ENCODE data around the gene CTSZ. TPM values are rescaled to one million over a fixed set of nuclear protein-coding genes. Genes with fewer than 3 reads are reported as not detected.

Gene CTSZ
- total RNA-seq (100 to 1,000 TPM in 1 of 7 donors, 10 to 100 TPM in 6; 36.7 to 117 (median 76.8) TPM), polyA plus RNA-seq (100 to 1,000 TPM in 1 of 2 donors, 10 to 100 TPM in 1; 88.8 to 301 TPM)
- long read RNA-seq, donor 1, partial matches to known transcripts, result 1 of 3 reads
- long read RNA-seq, donor 1, other reads (novel, unspliced or antisense), result 2 of 3 reads
- long read RNA-seq, donor 2, partial matches to known transcripts, result 0 of 2 reads
- long read RNA-seq, donor 2, other reads (novel, unspliced or antisense), result 0 of 2 reads
- long read RNA-seq, donor 3, partial matches to known transcripts, result 0 of 6 reads
- long read RNA-seq, donor 3, other reads (novel, unspliced or antisense), result 3 of 6 reads

DNA sequence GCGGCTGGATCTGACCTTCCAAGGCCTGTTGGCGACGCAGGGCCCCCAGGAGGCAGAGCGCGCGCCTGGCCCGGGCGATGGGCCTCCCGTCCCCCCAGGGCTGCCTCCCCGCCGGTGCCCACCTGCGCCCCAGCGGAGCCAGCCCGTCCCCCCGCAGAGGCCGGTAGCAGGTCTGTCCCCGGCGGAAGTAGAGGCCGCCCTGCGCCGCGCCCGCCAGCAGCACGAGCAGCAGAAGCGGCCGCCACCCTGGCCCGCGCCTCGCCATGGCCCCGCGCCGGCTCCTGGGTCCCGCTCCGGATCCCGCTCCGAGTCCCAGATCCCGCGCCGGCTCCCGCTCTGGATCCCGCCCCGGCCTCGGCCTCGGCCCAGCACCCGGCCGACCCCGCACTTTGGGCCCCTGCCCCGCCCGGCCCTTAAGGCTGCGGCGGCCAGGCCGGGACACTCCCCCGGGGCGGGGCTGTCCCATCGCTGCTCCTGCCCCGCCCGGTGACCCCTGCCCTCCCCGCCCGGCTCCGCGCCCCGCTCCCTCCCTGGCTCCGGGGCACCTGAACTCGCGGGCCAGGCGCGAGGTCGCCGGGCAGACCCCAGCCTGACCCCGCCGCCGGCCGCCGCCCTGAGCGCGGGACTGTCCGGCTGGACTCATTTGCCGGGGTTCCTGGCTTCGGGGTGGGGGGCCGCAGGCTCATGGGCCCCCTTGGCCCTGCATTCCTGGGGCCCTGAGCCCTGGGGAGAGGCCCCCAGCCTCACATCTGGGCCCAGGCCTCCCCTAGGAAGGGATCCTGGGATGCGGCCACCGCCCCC is at the start of gene CTSZ:
TSS of gene CTSZ (minus strand) at position 391 of the 801 bp plus-strand sequence. CDS start at position 265, 126 bp downstream.
- Histone ChIP-seq H3K27me3 (no peaks in the 10 kb centered on the region), H3K4me3 (peak within 1 kb of the TSS; percentile 53), H3K27ac (peak within 1 kb of the TSS; percentile 50 to 61), H3K36me3 (no peaks in the 10 kb centered on the region), H3K9me3 (no peaks in the 10 kb centered on the region), H3K4me1 (ENCODE audit: insufficient read depth) (peaks cover 10% of the 10 kb centered on the region)
- DNase-seq, result peak; percentile 40 to 69 (median 54)
- TF ChIP-seq, protein P1, sequence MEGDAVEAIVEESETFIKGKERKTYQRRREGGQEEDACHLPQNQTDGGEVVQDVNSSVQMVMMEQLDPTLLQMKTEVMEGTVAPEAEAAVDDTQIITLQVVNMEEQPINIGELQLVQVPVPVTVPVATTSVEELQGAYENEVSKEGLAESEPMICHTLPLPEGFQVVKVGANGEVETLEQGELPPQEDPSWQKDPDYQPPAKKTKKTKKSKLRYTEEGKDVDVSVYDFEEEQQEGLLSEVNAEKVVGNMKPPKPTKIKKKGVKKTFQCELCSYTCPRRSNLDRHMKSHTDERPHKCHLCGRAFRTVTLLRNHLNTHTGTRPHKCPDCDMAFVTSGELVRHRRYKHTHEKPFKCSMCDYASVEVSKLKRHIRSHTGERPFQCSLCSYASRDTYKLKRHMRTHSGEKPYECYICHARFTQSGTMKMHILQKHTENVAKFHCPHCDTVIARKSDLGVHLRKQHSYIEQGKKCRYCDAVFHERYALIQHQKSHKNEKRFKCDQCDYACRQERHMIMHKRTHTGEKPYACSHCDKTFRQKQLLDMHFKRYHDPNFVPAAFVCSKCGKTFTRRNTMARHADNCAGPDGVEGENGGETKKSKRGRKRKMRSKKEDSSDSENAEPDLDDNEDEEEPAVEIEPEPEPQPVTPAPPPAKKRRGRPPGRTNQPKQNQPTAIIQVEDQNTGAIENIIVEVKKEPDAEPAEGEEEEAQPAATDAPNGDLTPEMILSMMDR (IDR thresholded peaks at IDR 0.05), result no peak
- TF ChIP-seq EP300 (IDR thresholded peaks at IDR 0.05) (no peak), POLR2A (IDR thresholded peaks at IDR 0.05) (no peak)
- WGBS, 3 donors, result 6 to 10% (median 6%) methylated on average over 33 to 82 of the region's 82 CpGs
- intact Hi-C loops (cut with DNase I), result loop anchor here in 1 of 4 donors (10.0 kb wide), 1 partner anchor 112 kb away; no protein-coding TSS in a partner anchor

DNA sequence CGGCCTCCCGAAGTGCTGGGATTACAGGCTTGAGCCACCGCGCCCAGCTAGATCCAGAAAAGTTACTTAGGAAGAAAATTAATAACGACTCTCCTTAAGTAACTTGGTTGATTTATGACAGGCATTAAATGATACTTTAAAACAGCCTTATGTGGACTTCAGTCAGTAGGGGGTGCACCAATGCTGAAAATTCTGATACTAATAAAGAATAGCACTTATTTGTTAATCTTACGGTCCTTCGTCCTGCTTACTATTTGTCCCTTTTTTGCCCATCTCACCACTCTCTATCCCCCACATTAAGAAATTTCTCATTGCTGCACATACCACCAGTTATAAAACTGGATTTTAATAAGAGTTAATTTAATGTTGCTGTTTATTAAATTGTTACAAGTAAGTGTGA is 48.2 kb upstream of the CTSZ start:
- H3K27ac ChIP-seq, result no peak overlapping the region
- no peak for DNase-seq
- WGBS, 3 donors, result 57 to 60% (median 58%) methylated on average over 7 of the region's 7 CpGs

DNA sequence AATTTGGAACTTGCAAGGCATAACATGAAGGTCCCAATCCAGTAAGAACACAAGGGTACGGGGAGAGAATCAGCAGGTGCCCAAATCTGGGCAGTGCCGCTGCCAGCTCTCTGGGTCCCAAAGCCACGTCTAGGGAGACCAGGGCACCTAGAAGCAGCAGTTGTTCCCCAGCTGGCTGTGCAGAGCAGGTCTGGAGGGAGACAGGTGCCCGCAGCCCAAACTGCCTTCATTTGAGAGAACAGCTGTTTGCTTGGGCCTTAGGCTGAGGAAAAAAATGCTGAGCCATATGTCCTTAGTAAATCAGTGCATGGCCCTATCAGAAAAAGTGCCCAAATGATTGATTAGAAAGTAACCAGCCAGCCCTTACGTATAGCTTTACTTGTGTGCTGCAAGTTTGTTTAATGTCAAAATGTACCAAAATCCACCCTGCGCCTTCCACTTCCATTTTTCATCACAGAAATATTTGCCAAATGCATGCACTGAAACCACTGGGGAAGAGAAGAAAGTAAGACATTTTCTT is 44.7 kb upstream of the CTSZ start:
- Histone ChIP-seq H3K9me3 (no peaks in the 10 kb centered on the region), H3K36me3 (no peaks in the 10 kb centered on the region), H3K4me3 (no peak overlapping the region), H3K4me1 (ENCODE audit: insufficient read depth) (no peaks in the 10 kb centered on the region), H3K27ac (no peak overlapping the region), H3K27me3 (no peaks in the 10 kb centered on the region)
- no peak for DNase-seq
- TF ChIP-seq EP300 (IDR thresholded peaks at IDR 0.05) (no peak), POLR2A (IDR thresholded peaks at IDR 0.05) (no peak)
- TF ChIP-seq, protein P1 (IDR thresholded peaks at IDR 0.05), result no peak
- intact Hi-C loops (cut with DNase I), result no loop called here
- 75% methylated on average over 6 of the region's 6 CpGs for WGBS, 3 donors

More for the DNA sequence above, 48.2 kb upstream of the CTSZ start:
- Histone ChIP-seq H3K4me1 (ENCODE audit: insufficient read depth) (no peaks in the 10 kb centered on the region), H3K36me3 (no peaks in the 10 kb centered on the region), H3K4me3 (no peak overlapping the region), H3K9me3 (no peaks in the 10 kb centered on the region), H3K27me3 (no peaks in the 10 kb centered on the region)
- intact Hi-C loops (cut with DNase I), result no loop called here
- TF ChIP-seq, protein P1 (IDR thresholded peaks at IDR 0.05), result no peak
- TF ChIP-seq POLR2A (IDR thresholded peaks at IDR 0.05) (no peak), EP300 (IDR thresholded peaks at IDR 0.05) (no peak)

DNA sequence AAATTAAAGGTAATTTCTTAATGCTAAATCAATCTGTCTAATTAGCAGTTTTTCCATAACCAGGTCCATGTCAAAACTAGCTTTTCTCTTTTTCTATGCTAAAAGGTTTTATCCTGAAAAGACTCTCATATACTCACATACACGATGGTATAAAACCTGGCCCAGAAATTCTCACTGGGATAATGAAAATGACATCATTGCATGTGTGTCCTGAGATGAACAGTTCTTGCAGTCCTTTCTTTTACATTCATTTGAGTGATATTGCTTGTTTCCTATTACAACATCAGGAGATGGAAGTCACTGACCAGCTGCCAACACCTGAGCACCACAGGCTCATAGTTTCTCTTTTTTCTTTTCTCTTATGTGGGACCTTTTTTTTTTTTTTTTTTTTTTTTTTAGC is 43.4 kb upstream of the CTSZ start:
- WGBS, 3 donors, result 63 to 76% (median 70%) methylated on average over 1 of the region's 1 CpG
- H3K36me3 ChIP-seq, result no peaks in the 10 kb centered on the region
- H3K27me3 ChIP-seq, result no peaks in the 10 kb centered on the region
- no peak for DNase-seq
- no peak overlapping the region for H3K4me3 ChIP-seq
- no peaks in the 10 kb centered on the region for H3K4me1 ChIP-seq (ENCODE audit: insufficient read depth)
- intact Hi-C loops (cut with DNase I), result no loop called here
- TF ChIP-seq, protein P1 (IDR thresholded peaks at IDR 0.05), result no peak
- TF ChIP-seq POLR2A (IDR thresholded peaks at IDR 0.05) (no peak), EP300 (IDR thresholded peaks at IDR 0.05) (no peak)
- H3K27ac ChIP-seq, result no peak overlapping the region
- no peaks in the 10 kb centered on the region for H3K9me3 ChIP-seq
